ENCODE results near the gene SMIM24. TPM values are rescaled to one million over a fixed set of nuclear protein-coding genes. Genes with fewer than 3 reads are reported as not detected.
A peak's percentile ranks its signal among the peaks of the same experiment; 100 is the strongest.

SMIM24 gene
- total RNA-seq, 2 experiments from 2014 or later: not detected

GRCh38 chr19:3517638-3518037 lies 37.3 kb upstream of the SMIM24 start:
- Histone ChIP-seq H3K27ac (ENCODE audit: low read depth in 1 of 2, low read length in 2 of 2) (no peak overlapping the region), H3K27me3 (ENCODE audit: control insufficient read depth in 1 of 2, insufficient read depth in 2 of 2, low read length in 2 of 2) (no peaks in the 10 kb centered on the region)
- CTCF ChIA-PET: interaction anchor here (0.6 kb wide), 1 partner anchor 13 kb away, joined by 3 read pairs; no protein-coding TSS in a partner anchor

GRCh38 chr19:3516675-3517207 lies 36.4 kb upstream of the SMIM24 start:
- peaks cover 50% of the 10 kb centered on the region for H3K4me1 ChIP-seq (ENCODE audit: insufficient read depth, low read length)
- no peak overlapping the region for H3K4me3 ChIP-seq (ENCODE audit: low read length)
- Mint-ChIP-seq H3K4me3 (peak overlapping the region; percentile 23), H3K4me1 (ENCODE audit: low read depth) (peaks cover 48% of the 10 kb centered on the region), H3K36me3 (ENCODE audit: low read depth) (peaks cover 18% of the 10 kb centered on the region), H3K27me3 (no peaks in the 10 kb centered on the region), H3K9me3 (no peaks in the 10 kb centered on the region), H3K27ac (peak overlapping the region; percentile 84)
- ATAC-seq (ENCODE audit: poor library complexity): peak; percentile 90
- POLR2A ChIA-PET: interaction anchor here (1.0 kb wide), 1 partner anchor 10 kb away, joined by 3 read pairs; the partner anchor contains the start of gene FZR1
- peak in 13 of 14 experiments; percentile 27 to 75 (median 49) for DNase-seq
- H3K9me3 ChIP-seq (ENCODE audit: control insufficient read depth in 1 of 2, insufficient read depth in 1 of 2, low read length in 2 of 2): no peaks in the 10 kb centered on the region
- no peak for TF ChIP-seq CTCF (IDR thresholded peaks at IDR 0.05)
- peaks cover 24% of the 10 kb centered on the region for H3K36me3 ChIP-seq (ENCODE audit: insufficient read depth, low read length)
- CTCF ChIA-PET: no interaction called here
- intact Hi-C loops (cut with DNase I, micrococcal nuclease): no loop called here
- no peak overlapping the region for H3K27ac ChIP-seq (ENCODE audit: low read depth in 1 of 2, low read length in 2 of 2)
- H3K27me3 ChIP-seq (ENCODE audit: control insufficient read depth in 1 of 2, insufficient read depth in 2 of 2, low read length in 2 of 2): no peaks in the 10 kb centered on the region

More at GRCh38 chr19:3517638-3518037, 37.3 kb upstream of the SMIM24 start:
- H3K4me1 ChIP-seq (ENCODE audit: insufficient read depth, low read length): peaks cover 42% of the 10 kb centered on the region
- H3K36me3 Mint-ChIP-seq (ENCODE audit: low read depth): peaks cover 10% of the 10 kb centered on the region
- H3K9me3 ChIP-seq (ENCODE audit: control insufficient read depth in 1 of 2, insufficient read depth in 1 of 2, low read length in 2 of 2): no peaks in the 10 kb centered on the region
- ATAC-seq (ENCODE audit: poor library complexity) (no peak), DNase-seq (no peak)
- intact Hi-C loops (cut with DNase I, micrococcal nuclease): no loop called here
- peak overlapping the region; percentile 30 for H3K27ac Mint-ChIP-seq
- POLR2A ChIA-PET: no interaction called here
- H3K4me3 Mint-ChIP-seq: no peak overlapping the region
- H3K9me3 Mint-ChIP-seq: no peaks in the 10 kb centered on the region
- TF ChIP-seq CTCF (IDR thresholded peaks at IDR 0.05): no peak
- H3K4me1 Mint-ChIP-seq (ENCODE audit: low read depth): peaks cover 48% of the 10 kb centered on the region
- no peaks in the 10 kb centered on the region for H3K27me3 Mint-ChIP-seq
- H3K4me3 ChIP-seq (ENCODE audit: low read length): no peak overlapping the region
- H3K36me3 ChIP-seq (ENCODE audit: insufficient read depth, low read length): peaks cover 30% of the 10 kb centered on the region

DNA sequence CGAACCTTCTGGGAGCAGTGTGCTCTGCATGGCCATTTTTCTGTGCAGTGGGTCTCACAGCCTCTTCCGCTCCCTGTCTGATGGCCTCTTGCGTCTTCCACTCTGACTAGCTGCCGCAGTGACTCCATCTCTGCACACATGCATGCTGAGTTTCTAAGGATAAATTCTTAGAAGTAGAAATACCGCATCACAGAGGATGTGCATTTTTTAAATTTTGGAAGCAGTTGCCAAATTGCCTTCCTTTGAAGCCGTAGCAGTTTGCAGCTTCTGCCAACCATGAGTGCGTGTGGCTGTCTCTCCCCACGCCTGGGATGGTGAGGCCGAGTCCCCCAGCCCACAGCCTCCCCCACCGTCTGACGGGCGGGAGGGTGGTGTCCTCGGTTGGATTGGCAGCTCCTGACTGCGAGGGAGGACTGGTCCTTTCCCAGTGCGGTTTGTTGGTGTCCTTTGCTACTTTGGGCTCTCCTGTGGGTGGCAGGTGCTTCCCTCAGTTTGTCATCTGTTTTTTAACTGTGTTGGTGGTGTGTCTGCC lies 35.6 kb upstream of the SMIM24 start:
- Mint-ChIP-seq H3K4me3 (peak overlapping the region; percentile 3), H3K27me3 (no peaks in the 10 kb centered on the region), H3K36me3 (ENCODE audit: low read depth) (peaks cover 14% of the 10 kb centered on the region), H3K4me1 (ENCODE audit: low read depth) (peaks cover 45% of the 10 kb centered on the region), H3K9me3 (no peaks in the 10 kb centered on the region), H3K27ac (peak overlapping the region; percentile 84)
- no peak for ATAC-seq (ENCODE audit: poor library complexity)
- H3K4me1 ChIP-seq (ENCODE audit: insufficient read depth, low read length): peaks cover 57% of the 10 kb centered on the region
- intact Hi-C loops (cut with DNase I, micrococcal nuclease): no loop called here
- no peaks in the 10 kb centered on the region for H3K9me3 ChIP-seq (ENCODE audit: control insufficient read depth in 1 of 2, insufficient read depth in 1 of 2, low read length in 2 of 2)
- H3K36me3 ChIP-seq (ENCODE audit: insufficient read depth, low read length): peaks cover 29% of the 10 kb centered on the region
- CTCF ChIA-PET: no interaction called here
- no peak for TF ChIP-seq CTCF (IDR thresholded peaks at IDR 0.05)
- no peak overlapping the region for H3K27ac ChIP-seq (ENCODE audit: low read depth in 1 of 2, low read length in 2 of 2)
- POLR2A ChIA-PET: interaction anchor here (1.0 kb wide), 1 partner anchor 10 kb away, joined by 3 read pairs; the partner anchor contains the start of gene FZR1
- no peak for DNase-seq
- H3K27me3 ChIP-seq (ENCODE audit: control insufficient read depth in 1 of 2, insufficient read depth in 2 of 2, low read length in 2 of 2): no peaks in the 10 kb centered on the region
- H3K4me3 ChIP-seq (ENCODE audit: low read length): no peak overlapping the region
